ENCODE results near the gene CCL4.
"Not testable (repeated sequence)": the region's sequence is repeated elsewhere in the genome, so short reads cannot be mapped to it uniquely, and the experiment has no call there.

CCL4 gene

DNA sequence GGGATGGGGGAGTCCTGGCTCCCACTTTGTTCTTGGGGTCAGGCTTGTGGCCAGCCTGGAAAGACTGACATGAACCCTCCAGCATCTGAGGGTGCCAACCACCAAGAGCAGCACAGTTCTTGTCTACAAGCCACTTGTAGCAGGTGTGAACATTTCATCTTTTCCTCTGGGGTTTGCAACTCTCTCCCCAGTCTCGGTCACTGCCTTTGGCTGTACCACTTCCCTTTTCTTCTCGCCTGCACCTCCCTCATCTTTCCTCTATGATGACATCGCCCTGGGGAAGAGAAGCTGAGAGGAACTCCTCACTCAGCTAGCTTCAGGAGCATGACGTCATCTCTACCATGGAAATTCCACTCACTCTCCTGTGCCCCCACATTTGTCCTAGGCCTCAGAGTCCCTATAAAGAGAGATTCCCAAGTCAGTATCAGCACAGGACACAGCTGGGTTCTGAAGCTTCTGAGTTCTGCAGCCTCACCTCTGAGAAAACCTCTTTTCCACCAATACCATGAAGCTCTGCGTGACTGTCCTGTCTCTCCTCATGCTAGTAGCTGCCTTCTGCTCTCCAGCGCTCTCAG, at the start of gene CCL4:
CCL4 (plus strand) TSS at position 427 of the 575 bp plus-strand sequence; CDS start at position 506, 79 bp downstream.
- not testable (repeated sequence) for DNase-seq (ENCODE audit: low read depth)

- DNase-seq (ENCODE audit: low read depth): no peak
These were observed 48.5 kb upstream of the CCL4 start for GRCh38 chr17:36055171-36055570.

GRCh38 chr17:36055921-36056520, 47.6 kb upstream of the CCL4 start:
- DNase-seq (ENCODE audit: low read depth): no peak

GRCh38 chr17:36057911-36058310, 45.7 kb upstream of the CCL4 start:
- DNase-seq (ENCODE audit: low read depth): no peak

DNA sequence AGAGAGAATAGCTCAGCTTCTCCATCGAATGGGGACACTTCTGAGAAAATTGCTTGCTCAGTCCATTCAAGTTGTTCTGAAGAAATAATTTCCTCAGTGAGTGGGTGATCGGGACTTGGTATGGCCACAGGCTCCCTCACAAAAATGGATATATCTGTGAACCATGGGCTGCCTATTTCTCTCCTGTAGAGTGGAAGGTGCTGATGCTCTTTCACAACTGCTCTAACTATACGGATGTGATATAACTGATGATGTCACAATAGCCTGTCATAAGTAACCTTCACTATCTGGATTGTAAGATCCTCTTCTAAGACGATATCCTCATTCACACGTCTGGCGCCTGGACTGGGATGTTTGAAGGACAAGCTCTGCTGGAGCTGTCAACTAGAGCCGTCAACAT, 44.2 kb upstream of the CCL4 start:
- no peak for DNase-seq (ENCODE audit: low read depth)

- no peak for DNase-seq (ENCODE audit: low read depth)
These were observed 42.8 kb upstream of the CCL4 start for GRCh38 chr17:36060816-36061215.

DNA sequence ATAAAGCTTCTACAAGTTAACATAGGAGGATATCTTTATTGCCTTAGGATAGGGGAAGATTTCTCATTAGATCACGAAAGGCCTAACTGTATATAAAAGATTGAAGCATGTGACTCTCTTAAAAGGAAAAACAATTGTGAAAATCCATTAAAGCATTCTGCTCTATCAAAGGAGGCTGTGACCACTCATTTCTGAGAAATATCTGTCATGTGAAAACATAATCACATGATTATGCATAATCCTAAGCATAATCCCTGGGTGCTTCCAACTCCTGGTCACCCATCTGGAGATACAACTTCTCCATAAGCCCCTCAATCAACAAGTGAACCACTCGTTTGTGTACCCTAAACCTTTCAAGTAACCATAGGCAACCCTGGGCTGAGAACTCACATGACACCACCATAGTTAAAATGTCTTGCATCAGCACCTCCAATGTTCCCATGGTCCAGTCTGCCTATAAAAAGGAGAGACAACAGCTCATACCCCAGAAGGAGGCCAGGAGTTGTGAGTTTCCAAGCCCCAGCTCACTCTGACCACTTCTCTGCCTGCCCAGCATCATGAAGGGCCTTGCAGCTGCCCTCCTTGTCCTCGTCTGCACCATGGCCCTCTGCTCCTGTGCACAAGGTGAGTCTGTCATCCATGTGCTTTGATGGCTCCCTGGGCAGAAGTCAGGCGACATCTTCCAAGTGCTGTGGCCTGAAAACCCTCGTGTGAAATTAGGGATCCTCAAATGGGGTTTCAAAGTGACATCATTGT, 39.7 kb upstream of the CCL4 start, which contains the start of gene CCL18:
CCL18 (plus strand) TSS at position 487 of the 756 bp plus-strand sequence; CDS start at position 558, 71 bp downstream.
- no peak for DNase-seq (ENCODE audit: low read depth)

DNA sequence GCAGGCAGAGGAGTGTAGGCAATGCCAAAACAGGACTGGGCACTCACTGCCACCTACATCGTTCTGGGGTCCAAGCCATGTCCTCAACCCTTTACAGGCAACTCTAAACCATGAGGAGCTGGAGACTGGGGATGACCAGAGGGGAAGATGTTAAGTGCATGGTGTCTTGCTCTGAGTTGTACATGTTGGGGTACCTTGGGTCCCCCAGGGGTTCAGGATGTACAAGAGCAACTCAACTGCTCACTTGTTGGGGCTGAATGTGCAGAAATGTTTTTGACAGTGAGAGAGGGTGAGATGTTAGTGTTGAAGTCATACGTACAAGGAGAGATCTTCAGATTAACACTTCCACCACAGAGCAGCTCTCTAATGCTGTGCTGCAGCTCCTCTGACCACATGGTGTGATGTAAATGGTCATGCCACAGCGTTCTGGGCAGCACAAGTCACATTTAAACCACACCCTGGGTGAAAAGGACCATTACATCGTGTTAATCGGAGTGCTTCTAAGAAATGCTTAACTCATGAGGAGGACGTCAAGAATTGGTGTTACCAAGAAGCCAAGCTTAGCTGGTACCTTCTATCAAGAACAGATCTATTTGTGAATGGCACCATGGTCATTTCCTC, 37.2 kb upstream of the CCL4 start:
- DNase-seq (ENCODE audit: low read depth): no peak

DNA sequence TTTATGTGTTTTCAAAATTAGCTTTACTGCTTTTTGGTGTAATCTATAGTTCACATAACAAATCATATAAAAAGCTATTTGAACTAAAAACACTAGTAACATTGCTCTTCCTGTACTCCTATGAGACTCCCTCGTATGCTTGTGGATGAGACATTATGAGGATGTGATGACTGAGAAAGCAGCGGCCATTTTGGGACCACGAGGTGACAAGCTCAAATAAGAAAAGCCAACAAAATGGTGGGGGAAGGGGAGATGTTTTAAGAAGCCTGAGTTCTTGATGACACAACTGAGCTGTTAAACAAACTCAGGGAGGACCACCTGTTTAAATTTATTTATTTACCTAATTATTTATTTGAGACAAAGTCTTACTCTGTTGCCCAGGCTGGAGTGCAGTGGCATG, 35.1 kb upstream of the CCL4 start:
- DNase-seq (ENCODE audit: low read depth): no peak

GRCh38 chr17:36069136-36069535, 34.5 kb upstream of the CCL4 start:
- no peak for DNase-seq (ENCODE audit: low read depth)

DNA sequence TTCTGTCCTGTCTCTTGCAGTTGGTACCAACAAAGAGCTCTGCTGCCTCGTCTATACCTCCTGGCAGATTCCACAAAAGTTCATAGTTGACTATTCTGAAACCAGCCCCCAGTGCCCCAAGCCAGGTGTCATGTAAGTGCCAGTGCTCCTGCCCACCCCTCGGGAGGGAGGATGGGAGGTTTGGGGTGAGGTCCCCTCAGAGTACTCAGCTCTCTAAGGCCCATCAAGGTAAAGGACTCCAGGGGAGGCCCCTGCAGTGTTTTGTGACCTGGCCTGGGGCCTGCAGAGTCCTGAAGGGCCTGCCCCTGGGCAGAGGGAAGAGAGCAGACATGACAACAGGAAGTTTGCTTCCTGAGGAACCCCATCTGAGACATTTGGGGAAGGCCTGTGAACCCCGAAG, 33.2 kb upstream of the CCL4 start:
- no peak for DNase-seq (ENCODE audit: low read depth)

GRCh38 chr17:36071751-36072150, 31.9 kb upstream of the CCL4 start:
- no peak for DNase-seq (ENCODE audit: low read depth)

DNA sequence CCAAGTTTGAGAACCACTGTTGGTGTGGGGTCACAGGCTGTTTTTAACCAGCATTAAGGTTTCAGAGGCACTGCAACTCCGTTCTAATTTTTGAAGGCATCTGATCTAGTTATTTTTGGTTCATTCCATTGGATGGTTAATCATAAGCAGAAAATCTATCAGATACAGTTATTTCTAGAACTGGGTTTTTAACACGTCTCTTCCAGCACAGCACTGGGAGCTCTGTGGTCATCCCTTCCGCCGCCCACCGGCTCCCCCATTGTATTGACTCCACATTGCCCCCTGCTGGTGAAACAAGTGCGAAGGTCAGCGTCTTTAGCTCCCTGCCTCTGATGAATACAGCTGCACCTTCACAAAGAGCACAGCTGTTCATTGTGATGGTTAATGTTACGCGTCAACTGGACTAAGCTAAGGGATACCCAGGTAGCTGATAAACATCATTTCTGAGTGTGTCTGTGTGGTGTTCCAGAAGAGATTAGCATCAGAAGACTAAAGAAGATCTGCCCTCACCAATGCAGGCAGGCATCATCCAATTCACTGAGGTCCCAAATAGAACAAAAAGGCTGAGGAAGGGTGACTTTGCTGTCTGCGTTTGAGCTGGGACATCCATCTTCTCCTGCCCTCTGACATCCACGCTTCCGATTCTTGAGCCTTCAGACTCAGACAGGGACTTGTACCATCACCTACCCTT, 31.1 kb upstream of the CCL4 start:
- no peak for DNase-seq (ENCODE audit: low read depth)

DNA sequence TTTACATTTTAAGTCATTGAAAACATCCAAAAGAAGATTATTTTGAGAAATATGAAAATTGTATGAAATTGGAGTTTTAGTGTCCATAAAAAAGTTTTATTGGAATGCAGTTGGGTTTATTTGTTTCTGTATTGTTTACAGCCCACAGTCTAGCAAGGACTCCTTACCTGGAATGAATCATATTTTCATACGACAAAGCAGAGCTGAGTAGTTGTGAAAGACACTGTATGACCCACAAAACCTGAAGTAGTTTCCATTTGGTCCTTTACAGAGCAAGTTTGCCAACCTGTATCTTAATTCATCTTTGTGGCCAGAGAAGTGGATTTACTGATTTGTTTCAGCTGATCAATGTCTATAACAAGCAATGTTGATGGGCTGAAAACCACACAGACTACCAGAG, 29.3 kb upstream of the CCL4 start:
- no peak for DNase-seq (ENCODE audit: low read depth)

DNA sequence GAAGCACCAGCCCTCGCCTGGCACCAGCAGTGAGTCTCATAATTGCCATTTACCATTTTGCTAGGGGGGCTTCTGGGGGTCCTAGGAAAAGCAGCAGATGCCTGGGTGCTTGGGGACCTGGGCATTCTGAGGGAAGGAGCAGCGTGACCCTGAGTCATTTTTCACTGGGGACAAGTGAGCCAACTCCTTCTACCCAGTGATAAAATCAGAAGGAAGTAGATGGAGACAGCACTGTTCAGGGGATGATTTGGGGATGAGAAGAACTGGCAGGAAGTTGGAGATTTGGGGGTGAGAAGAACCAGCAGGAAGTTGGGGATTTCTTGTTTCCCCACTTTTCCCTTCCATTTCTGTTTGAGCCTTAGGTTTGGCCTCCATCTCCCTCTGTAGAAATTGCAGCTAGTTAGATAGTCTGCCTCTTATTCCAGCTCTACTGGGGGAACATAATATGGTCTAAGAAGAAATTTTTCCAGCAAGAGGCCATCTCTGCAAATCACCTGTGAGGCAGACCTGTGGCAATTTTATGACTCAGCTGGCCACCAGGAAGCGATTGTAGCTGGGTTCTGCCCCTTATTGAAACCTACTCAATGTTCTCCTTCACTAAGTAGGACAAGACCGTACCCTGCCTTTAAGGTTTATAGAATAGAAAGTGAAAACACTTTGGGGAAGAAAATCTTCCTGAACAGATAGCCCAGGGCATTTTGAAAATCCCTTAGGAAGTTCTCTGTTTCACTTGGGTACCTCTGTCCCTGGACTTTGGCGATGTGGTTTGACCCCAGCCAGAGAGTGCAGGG, 21.8 kb upstream of the CCL4 start:
- not testable (repeated sequence) for DNase-seq (ENCODE audit: low read depth)

GRCh38 chr17:36082482-36083120, 21.0 kb upstream of the CCL4 start:
- not testable (repeated sequence) for DNase-seq (ENCODE audit: low read depth)

DNA sequence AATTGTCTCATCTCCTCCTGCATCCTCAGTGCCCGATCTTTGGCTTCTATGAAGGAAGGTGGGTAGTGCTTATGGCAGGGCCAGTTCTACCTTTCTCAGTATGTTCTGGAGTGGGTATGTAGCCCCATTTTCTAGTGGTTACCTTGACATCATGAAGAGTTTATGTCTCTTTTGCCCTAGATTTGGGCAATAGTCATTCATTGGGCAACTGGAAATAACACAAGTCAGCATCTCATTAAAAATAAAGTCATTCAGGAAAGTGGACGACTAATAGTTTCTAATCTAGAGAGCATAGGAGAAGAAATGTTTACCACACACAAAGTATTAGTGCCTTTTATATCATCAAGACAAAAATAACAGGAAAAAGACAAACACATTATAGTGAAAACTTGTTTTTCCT, 19.9 kb upstream of the CCL4 start:
- DNase-seq (ENCODE audit: low read depth): not testable (repeated sequence)

DNA sequence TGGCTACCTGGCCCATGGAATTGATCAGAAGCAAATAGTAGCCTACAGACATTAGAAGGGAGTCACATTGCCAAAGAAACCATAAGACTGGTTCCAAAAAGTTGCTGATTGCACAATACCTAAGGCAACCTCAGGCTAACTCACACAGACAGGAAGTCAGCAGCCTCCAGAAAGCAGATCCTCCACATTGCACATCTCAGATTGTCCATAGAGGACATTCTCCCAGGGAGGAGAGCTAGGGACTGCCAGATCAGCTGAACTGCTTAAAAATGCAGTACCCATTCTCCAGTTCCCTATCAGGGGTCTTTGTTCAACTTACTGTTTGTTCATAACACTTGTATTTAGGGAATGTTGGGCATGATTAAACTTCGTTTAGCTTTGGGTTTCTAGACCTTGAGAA, 17.9 kb upstream of the CCL4 start:
- DNase-seq (ENCODE audit: low read depth): no peak

DNA sequence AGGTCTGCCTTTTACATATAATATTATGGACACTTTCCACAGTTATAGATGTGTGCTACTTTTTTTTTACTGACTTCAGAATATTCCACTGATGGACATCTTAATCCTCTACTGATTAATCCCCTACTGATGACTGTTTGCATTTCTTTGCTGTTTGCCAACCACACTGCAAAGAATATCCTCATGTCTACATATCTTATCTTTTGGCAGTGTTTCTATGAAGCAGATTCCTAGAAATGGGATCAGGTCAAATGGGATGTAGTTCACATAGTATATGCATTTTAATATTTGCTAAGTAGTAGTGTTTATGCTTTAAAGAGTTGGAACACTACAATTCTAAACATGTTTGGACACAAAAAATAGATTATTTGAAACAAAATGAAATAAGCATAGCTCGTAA, 16.8 kb upstream of the CCL4 start:
- no peak for DNase-seq (ENCODE audit: low read depth)

GRCh38 chr17:36087471-36087870, 16.2 kb upstream of the CCL4 start:
- not testable (repeated sequence) for DNase-seq (ENCODE audit: low read depth)

Data from GM04504 (cell line).